Cardiac ventricle fibroblast (primary cell): Measurements from ENCODE around the gene PDE1A. TPM values are rescaled to one million over a fixed set of nuclear protein-coding genes. Genes with fewer than 3 reads are reported as not detected.

Experiments
- total RNA-seq: library from RNA; depleted of rRNA; stranded (reverse); fragments of >200 nt; gene quantifications from 2 replicates; pipeline ENCODE4 v1.2.3, GENCODE V29; 2015

Gene PDE1A
- 81.7 and 85.3 TPM in 2 replicates for total RNA-seq

DNA sequence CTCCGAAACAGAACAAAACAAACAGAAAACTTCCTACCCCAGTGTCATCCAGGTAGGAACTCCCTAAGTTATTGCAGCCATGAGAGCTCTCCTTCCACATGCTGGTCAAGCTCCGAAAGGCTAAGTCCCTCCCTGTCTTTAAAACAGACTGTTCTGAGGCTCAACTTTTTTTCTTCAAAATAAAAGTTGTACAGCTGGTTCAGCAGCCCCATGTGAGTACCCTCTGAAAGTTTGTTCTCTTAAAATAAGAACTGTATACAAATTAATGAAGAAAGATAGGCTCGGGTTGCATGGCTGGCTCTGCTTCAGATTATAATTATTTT is at the start of gene PDE1A:
PDE1A (minus strand) TSS at position 119 of the 323 bp plus-strand sequence.

